Stimulated activated naive CD4-positive, alpha-beta T cell treated with Interleukin-2 at 50 U/mL for 16 hours (primary cell): ENCODE data around the gene TEX11.
"Not testable (repeated sequence)": the region's sequence is repeated elsewhere in the genome, so short reads cannot be mapped to it uniquely, and the experiment has no call there.

ENCODE experiments used
- DNase-seq: peaks from one replicate; lab custom pipeline; 2025; lab: John Stamatoyannopoulos, UW

Gene TEX11

DNA sequence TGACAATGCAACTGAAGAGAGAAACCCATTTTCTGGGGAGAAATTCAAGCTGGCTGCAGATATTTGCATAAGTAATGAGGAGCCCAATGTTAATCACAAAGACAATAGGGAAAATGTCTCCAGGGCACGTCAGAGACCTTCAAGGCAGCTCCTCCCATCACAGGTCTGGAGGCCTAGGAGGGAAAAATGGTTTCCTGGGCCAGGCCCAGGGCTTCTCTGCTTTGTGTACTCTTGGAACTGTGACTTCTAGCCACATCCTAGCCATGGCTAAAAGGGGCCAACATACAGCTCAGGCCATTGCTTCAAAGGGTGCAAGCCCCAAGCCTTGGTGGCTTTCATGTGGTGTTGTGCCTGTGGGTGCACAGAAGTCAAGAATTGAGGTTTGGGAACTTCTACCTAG is 321.4 kb downstream of the TEX11 start:
- not testable (repeated sequence) for DNase-seq

DNA sequence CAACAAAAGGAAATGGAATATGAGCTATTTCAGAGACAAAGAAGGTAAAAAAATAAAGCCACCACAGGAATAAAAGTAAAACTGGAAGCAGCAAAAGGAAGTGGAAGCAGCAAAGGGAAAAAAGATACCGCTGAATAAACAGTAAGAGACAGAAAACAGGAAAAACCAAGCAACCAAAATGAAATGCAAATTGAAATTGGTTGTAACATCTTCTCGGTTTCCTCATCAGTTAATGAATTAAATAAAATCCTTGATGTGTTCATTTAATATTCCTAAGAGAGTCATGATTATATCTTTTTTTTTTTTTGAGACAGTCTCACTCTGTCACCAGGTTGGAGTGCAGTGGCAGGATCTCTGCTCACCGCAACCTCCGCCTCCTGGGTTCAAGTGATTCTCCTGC is 331.1 kb downstream of the TEX11 start:
- no peak for DNase-seq

DNA sequence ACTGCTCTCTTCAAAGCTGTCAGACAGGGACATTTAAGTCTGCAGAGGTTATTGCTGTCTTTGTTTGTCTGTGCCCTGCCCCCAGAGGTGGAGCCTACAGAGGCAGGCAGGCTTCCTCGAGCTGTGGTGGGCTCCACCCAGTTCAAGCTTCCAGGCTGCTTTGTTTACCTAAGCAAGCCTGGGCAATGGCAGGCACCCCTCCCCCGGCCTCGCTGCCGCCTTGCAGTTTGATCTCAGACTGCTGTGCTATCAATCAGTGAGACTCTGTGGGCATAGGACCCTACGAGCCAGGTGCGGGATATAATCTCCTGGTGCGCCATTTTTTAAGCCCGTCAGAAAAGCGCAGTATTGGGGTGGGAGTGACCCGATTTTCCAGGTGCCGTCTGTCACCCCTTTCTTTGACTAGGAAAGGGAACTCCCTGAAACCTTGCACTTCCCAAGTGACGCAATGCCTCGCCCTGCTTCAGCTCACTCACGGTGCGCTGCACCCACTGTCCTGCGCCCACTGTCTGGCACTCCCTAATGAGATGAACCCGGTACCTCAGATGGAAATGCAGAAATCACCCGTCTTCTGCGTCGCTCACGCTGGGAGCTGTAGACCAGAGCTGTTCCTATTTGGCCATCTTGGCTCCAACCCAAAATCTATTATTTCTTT is 338.5 kb downstream of the TEX11 start:
- not testable (repeated sequence) for DNase-seq

DNA sequence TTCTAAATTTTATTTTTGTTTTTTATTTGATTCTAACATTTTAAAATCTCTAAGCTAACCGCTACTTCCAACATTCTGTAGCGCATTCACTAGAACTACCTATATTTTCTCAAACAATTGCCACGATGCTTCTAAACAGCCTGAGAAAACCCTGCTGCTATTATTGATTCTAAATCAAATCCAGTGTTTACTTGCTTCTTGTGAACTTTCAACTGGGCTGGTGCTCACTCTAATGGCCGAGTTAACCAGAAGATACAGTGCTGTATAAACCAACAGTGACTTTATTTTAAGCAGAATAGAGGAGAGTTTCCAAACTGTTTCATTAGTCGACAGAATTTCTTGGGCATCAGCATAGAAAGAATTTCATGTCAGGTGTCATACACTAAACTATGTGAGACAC is 353.6 kb downstream of the TEX11 start:
- DNase-seq: no peak

DNA sequence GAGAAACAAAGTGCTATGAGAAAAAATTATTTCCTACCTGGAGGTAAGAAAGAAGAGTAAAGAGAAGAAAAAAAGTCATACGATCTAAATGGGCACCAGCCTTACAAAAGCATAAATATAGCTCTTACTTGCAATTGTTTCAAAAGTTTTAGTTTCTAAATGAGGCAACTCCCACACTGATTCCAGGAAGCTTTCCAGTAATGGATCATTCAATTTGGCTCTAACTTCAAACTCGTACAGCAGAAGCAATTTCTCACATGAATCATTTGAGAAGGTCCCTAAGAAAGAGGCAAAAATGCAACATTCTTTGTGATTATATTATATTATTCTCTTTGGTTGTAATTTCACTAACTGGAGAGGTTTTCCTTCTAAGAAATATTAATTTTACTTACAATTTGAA is 354.0 kb downstream of the TEX11 start:
- no peak for DNase-seq

DNA sequence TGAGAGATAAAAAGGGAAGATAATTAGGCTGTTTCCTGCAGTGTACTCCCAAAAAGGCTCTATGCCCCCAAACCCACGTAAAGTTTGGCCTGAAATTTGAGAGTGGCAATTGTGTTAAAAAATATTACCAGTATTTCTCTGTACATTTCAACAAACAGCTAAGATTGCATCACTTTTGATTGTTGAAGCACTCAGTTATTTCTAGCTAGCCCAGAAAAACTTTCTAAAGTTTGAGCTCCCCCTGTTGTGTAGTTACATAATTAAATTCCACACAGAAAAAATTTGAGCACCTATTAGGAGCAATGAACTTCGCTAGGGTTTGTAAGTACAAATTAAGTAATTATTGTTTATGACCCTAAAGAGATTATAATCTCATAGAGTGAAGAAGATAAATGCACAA is 354.4 kb downstream of the TEX11 start:
- no peak for DNase-seq

DNA sequence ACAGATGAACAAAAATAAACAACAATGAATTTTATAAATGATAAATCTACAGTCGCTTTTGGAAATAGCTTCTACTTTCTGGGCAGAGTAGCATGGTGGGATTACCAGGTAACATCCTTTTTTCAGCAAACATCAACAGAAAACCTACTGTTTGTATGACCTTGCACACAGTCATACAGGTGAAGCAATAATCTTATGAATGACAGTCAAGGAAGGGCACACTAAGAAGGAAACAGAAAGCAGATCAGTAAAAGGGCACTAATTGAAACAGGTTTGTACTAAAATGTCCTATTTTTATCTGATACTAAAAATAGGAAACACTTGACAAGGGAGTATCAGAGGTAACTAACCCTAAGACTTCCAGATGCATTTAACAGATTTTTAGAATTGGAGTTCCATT is 355.0 kb downstream of the TEX11 start:
- no peak for DNase-seq

DNA sequence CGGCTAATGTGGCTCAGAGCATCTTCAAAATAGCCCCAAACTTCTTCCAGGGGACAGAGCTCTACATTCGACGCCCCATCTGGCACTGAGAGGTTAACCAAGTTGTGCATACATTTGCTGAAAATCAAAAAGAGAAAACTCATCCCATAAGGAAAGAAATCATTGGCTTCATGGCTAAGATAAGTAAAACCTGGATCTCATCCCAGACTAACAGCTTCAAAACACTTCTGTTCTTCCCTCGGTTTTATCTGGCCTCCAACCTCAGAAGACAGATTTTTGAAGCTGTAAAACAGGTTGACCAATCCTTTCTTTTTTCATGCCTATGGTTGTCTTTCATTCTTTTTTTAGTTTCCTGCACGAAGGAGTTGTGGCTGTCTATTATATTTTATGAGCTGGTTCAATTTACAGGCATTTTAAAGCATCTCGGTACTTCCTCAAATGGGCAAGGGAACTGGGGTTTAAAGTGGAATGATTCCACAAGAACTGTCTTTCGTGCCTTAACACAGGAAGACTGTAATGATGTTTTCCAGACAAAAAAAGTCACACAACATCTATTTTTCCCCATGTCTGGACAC is 356.3 kb downstream of the TEX11 start:
- DNase-seq: no peak

DNA sequence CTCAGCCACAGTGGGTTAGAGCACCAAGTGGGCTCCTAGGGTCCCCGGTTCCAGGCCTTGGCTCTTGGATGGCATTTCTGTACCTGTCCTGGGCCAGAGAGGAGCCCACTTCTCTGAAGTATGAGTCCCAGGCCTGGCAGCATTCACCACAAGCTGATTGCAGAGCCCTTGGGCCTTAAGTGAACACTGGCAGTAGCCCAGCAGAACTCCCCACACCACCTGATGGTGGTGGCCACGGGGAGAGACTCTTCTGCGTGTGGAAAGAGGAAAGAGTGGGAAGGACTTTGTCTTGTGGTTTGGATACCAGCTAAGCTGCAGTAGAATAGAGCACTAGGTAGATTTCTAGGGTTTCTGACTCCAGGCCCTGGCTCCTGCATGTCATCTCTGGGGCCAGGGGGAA is 359.1 kb downstream of the TEX11 start:
- DNase-seq: no peak

DNA sequence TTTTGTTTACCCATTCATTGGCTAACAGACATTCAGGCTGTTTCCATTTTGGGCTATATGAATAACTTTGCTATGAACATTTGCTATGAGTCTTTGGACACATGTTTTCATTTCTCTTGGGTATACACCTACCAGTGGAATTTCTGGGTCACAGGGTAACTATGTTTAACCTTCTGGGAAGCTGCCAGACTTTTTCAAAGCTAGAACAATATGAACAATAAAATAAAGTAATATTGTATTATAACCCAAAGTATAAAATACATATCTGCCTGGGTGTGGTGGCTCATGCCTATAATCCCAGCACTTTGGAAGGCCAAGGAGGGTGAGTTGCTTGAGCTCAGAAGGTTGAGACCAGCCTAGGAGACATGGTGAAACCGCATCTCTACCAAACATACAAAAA is 373.3 kb downstream of the TEX11 start:
- no peak for DNase-seq

DNA sequence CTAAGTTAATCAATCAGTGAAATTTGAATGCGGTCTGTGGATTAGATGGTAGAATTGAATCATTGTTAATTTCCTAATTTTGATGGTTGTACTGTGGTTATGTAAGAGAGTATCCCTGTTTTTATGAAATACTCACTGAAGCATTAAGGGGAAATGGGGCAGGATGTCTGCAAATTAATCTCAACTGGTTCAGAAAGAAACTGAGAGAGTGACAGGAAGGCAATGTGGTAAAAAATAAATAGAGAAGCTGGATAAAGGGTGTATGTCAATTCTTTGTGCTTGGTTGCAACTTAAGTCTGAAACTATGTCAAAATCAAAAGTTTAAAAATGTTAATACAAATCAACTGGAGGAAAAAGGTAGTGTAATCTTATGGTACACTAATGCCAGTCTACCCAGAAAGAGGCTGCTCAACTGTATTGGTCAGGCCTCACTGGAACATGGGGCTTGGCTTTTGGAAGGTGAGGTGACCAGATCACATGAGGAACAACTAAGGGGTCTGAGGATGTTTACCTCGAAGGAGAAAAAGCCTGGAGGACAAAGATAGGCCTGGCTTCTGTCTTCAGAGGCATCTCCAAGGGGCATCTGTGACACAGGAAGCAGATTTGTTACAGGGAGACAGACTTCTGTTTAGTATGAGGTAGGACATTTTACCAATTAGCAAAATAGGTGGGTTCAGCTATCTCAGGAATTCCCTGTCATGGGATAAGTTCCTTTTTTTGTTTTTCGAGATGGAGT is 380.7 kb downstream of the TEX11 start:
- DNase-seq: no peak

DNA sequence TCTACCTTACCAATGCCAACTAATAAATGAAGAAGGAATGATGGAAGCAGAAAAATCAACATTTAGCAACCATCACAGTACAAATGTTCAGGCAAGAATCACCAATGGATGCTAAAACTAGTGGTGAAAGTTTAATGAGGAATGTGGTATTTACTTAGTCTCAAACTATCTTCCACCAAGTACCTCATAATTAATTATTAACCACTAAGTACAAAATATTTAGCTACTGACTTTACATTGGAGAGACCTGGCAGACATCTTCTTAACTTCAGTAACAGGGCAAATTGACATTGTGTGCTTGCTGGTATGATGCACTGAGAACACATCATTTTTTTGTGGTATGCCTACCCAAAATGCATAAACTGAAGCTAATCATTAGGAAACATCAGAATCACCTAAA is 381.5 kb downstream of the TEX11 start:
- DNase-seq: no peak

DNA sequence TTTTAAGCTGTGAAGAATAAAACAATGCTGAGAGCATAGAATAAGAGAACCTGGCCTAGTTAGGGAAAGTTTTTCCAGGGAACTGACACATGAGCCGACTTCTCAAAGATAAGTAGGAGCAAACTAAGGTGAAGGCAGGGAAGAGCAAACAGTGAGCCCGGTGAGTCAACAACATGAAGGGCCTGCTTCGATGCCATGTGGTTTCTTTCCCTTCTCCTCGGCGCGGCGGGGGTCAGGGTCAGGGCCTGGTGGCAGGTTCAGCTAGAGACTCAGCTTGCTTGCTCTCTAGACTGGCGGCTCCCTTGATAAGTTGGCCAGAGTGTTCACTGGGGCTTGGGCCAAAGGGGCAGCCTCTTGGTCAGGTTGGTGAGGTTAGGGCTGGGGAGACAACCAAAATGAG is 382.8 kb downstream of the TEX11 start:
- DNase-seq: no peak

DNA sequence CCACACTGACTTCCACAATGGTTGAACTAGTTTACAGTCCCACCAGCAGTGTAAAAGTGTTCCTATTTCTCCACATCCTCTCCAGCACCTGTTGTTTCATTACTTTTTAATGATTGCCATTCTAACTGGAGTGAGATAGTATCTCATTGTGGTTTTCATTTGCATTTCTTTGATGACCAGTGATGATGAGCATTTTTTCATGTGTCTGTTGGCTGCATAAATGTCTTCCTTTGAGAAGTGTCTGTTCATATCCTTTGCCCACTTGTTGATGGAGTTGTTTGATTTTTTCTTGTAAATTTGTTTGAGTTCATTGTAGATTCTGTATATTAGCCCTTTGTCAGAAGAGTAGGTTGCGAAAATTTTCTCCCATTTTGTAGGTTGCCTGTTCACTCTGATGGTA is 392.8 kb downstream of the TEX11 start:
- DNase-seq: not testable (repeated sequence)

DNA sequence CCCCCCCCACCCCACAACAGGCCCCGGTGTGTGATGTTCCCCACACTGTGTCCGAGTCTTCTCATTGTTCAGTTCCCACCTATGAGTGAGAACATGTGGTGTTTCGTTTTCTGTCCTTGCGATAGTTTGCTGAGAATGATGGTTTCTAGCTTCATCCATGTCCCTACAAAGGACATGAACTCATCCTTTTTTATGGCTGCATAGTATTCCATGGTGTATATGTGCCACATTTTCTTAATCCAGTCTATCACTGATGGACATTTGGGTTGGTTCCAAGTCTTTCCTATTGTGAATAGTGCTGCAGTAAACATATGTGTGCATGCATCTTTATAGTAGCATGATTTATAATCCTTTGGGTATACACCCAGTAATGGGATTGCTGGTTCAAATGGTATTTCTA is 393.2 kb downstream of the TEX11 start:
- DNase-seq: not testable (repeated sequence)

DNA sequence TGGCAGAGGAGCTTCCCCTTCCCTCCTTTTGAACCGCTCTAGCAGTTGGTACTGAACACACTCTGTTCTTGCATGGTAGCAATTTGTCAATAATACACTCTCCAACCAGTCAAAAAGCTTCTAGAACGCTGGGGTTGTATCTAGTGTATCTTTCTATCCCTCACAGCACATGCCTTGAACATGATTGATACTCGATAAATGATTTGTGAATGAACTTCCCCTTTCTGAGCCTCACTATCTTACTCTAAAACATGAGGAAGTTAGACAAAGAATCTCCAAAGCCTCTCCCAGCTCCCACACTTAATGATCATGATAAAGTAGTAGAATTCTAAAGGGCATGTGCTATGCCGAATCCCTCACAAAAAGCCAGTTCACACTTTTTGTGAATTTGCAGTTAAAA is 399.4 kb downstream of the TEX11 start:
- no peak for DNase-seq

DNA sequence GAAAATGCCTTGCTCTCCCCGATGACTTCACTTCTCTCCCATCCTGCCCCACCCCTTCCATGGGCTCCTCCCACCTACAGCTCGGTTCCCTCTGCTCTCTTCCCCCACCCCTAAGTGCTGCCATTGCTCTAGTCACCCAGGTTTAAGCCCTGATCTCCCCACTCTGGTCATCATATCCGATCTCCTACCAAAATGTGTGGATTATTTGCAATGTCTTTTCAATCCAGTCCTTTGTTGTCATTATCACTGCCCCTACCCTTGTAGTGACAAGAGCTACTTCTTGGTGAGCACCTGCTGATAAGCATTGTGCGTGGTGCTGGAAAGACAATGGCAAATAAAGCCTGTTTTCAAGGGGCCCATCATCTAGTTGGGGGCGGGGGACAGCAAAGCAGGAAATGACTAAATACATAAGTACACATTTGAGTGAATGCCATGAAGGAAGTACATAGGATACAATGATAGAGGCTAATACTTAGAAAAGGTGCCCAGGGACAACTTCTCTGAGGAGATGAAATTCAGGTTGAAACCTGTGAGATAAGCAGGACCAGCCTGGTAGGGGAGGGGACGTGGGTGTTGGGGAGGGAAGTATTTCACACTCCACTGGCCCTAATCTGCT is 400.1 kb downstream of the TEX11 start:
- DNase-seq: no peak

DNA sequence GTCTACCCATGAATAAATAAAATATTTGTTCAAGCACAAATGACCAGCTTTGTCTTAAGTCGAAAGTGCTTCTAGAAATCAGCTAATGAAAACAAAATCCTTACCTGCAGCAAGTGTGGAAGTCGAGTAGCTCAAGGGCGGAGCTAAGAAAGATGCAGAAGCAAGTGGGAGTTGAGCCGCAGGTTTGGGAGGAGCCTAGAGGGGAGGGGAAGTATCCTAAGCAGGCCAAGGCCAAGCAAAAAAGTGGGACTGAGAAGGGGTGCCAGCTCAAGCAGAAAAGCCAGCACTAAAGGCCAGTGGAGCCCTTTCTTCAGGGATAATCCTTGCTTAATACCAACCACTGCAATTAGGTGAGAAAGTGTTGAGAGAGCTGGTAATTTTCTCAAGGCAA is 403.1 kb downstream of the TEX11 start:
- DNase-seq: no peak

DNA sequence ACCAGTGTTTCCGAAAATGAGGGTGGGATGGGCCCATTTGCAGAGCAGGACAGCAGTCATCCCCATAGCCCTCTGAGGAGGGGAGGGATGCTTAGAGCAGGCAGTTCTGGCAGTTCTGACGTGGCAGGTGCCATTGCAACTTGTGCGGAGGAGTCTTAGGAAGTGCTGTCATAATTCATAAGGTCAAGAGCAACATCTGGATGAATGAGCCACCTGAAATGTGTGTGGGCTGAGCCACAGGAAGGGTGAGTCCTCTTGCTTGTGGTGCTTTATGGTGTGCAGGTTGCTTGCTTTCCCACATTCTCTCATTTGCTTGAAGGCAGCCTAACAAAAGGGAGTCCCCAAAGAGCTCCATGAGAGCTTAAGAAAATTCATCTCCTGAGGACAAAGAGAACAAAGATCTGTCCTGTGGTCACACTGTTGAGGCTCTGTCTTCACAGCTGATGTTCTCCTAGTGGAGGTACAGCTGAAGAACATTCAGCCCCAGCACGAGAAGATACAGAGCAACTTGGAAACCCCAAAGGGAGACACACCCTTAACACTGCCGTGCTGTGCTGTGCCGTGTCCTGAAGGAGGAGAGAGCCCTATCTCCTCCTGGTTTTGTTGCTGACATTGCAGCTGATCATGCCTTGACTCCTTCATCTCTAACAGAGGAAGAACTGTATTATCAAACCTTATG is 403.6 kb downstream of the TEX11 start:
- peak; percentile 43 for DNase-seq

DNA sequence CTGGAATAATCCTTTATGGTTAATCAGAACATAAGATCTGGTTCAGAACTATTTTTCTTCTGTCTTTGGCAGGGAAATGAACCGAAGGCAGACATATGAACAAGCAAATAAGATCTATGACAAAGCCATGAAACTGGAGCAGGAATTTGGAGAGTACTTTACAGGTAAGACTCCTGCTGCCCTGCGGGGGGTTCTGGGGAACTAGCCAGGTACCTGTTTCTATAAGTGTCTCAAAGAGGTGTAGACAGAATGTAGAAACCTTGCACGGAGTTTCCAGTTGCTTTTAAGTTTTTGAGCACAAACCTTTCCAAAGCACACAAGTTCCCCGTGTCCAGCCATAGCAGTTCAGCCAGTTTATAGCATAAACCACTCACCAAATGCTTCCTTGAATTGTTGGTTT is 407.7 kb downstream of the TEX11 start:
- DNase-seq: no peak

DNA sequence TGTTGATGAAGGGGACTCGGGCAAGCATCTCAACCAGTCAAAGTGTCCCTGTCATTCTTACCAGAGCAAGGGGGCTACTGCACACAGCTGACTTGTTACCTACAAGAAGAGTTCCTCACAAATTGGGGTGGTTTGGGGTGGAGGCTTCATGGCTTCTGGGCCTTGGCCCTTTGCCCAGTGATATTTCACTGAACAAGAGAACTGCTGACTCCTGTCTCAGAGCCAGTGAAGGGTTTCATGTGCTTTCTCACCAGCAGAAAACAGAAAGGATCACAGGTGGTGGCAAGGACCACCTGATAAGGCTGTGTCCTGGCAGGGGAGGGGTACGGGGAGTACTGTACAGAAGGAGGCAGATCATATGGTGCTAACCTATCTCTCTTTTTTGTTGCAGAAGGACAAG is 410.4 kb downstream of the TEX11 start:
- no peak for DNase-seq

DNA sequence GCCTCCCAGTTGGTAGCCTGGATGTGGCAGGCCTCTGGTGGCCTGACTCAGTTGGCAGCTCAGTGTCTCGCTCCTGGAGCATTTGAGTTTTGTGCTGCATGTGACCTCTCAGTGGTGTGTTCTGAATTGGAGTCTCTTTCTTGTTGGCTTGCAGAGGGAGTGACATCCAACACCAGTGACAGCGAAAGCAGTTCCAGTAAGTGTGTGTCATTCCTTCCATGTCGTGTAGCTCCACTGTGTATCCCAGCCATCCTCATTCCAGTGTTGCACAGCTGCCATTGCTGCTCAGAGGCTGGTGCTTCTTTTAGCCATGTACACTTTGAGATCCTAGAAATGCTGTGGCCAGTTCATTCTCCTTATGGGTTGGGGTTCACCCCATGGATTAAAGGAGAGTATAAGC is 411.5 kb downstream of the TEX11 start:
- no peak for DNase-seq

DNA sequence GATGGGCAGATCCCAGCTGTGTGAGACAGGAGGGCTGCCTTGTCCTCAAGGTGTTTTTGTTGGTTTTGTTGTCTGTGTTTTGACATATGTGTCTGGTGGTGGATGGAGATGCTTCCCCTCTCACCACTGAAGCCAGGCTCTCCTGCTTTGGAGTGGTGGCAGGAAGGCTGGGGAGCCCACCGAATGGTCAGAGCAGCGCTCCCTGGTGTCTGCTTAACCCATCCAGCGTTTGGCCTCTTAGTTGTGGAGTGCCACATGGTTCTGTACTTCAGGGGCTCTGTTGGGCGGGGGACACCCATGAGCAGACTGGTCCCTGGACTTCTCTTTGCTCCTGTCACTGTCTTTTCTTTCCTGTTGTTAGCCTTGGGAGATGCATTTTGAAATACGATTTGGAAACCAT is 412.0 kb downstream of the TEX11 start:
- DNase-seq: no peak
